Keratinocyte (primary cell): ENCODE data around the gene NAV3. TPM values are rescaled to one million over a fixed set of nuclear protein-coding genes. Genes with fewer than 3 reads are reported as not detected.

Experiments used
- DNase-seq: peaks from one replicate; pipeline ENCODE4 v3.0.0-alpha.2; 2011; ENCODE audit warnings: low read depth, missing footprints, low spot score
- FAIRE-seq: peaks from 2 replicates; lab custom pipeline; 2011; peaks lifted over from hg19 to GRCh38; lab: Jason Lieb, UNC
- H2AFZ ChIP-seq: 2 replicates; pipeline ENCODE4 v1.6.0; 2012; ENCODE audit warnings: low read length, control low read depth, inconsistent platforms; ENCODE audit not compliant: control insufficient read depth
- H3K27ac ChIP-seq: 2 replicates; pipeline ENCODE4 v1.5.1; 2011; ENCODE audit warnings: low read length; ENCODE audit not compliant: control insufficient read depth, insufficient read depth
- H3K27me3 ChIP-seq: 3 replicates; pipeline ENCODE4 v1.6.0; 2011; ENCODE audit warnings: low read length; ENCODE audit not compliant: control insufficient read depth, insufficient read depth; ENCODE audit errors: extremely low read depth
- H3K36me3 ChIP-seq, 2 experiments: 2 replicates in 1 of 2; 3 replicates in 1 of 2; pipeline ENCODE4 v1.5.1; 2011; ENCODE audit warnings: low read length in 2 of 2, mild to moderate bottlenecking in 1 of 2; ENCODE audit not compliant: control insufficient read depth in 2 of 2, insufficient read depth in 2 of 2; ENCODE audit errors: extremely low read depth in 1 of 2
- H3K4me1 ChIP-seq: 3 replicates; pipeline ENCODE4 v1.5.1; 2011; ENCODE audit warnings: low read length; ENCODE audit not compliant: control insufficient read depth, insufficient read depth; ENCODE audit errors: extremely low read depth
- H3K4me2 ChIP-seq: 3 replicates; pipeline ENCODE4 v1.6.0; 2011; ENCODE audit warnings: low read depth, low read length; ENCODE audit not compliant: control insufficient read depth, insufficient read depth; ENCODE audit errors: extremely low read depth
- H3K4me3 ChIP-seq, 3 experiments: fragments of 200-600 bp in 1 of 3; sonication (generic) in 1 of 3; 2 replicates in 2 of 3; 3 replicates in 1 of 3; pipeline ENCODE4 v1.5.1; 2011 to 2016; ENCODE audit warnings: low read length in 3 of 3, mild to moderate bottlenecking in 3 of 3, control low read depth in 2 of 3, inconsistent platforms in 1 of 3, low read depth in 1 of 3, mixed read lengths in 1 of 3, mixed run types in 1 of 3, moderate library complexity in 1 of 3; ENCODE audit not compliant: control insufficient read depth in 2 of 3, insufficient read depth in 2 of 3; ENCODE audit errors: extremely low read depth in 1 of 3
- H3K79me2 ChIP-seq: 2 replicates; pipeline ENCODE4 v1.6.0; 2012; ENCODE audit warnings: low read length; ENCODE audit not compliant: control insufficient read depth, insufficient read depth
- H3K9ac ChIP-seq: 3 replicates; pipeline ENCODE4 v1.6.0; 2011; ENCODE audit warnings: low read length; ENCODE audit not compliant: control insufficient read depth, insufficient read depth; ENCODE audit errors: extremely low read depth
- H3K9me1 ChIP-seq: 3 replicates; pipeline ENCODE4 v1.6.0; 2011; ENCODE audit warnings: low read length; ENCODE audit not compliant: control insufficient read depth, insufficient read depth; ENCODE audit errors: extremely low read depth
- H3K9me3 ChIP-seq: 2 replicates; pipeline ENCODE4 v1.5.1; 2012; ENCODE audit warnings: low read depth, low read length; ENCODE audit not compliant: control insufficient read depth
- H4K20me1 ChIP-seq: 3 replicates; pipeline ENCODE4 v1.6.0; 2011; ENCODE audit warnings: low read length; ENCODE audit not compliant: control insufficient read depth, insufficient read depth; ENCODE audit errors: extremely low read depth
- CTCF ChIP-seq, 3 experiments: IDR thresholded peaks in 1 of 3; conservative IDR thresholded peaks in 1 of 3; optimal IDR thresholded peaks in 1 of 3; 2 replicates in 2 of 3; 3 replicates in 1 of 3; pipeline versions ENCODE3 to v1.5.1; 2011; ENCODE audit warnings: low read length in 3 of 3, mild to moderate bottlenecking in 3 of 3, moderate library complexity in 2 of 3, control low read depth in 1 of 3, inconsistent platforms in 1 of 3; ENCODE audit not compliant: insufficient read depth in 2 of 3; ENCODE audit errors: extremely low read depth in 1 of 3
- EZH2 ChIP-seq: IDR thresholded peaks from one replicate; pipeline ENCODE4 v1.6.1; 2012; ENCODE audit warnings: inconsistent platforms, mild to moderate bottlenecking, low read length, moderate library complexity
- dilution Hi-C: fragments of 300-500 bp; cut with MboI; formaldehyde crosslinking; loops from one replicate; pipeline ENCODE4 v1.7.0; 2020; ENCODE audit warnings: low sequenced_read_pairs; ENCODE audit not compliant: extremely low pct_ligation_motif_present
- polyA plus RNA-seq, 5 experiments: library from polyadenylated mRNA; depleted of rRNA in 3 of 5; stranded (reverse) in 3 of 5; stranded (forward) in 1 of 5; unstranded in 1 of 5; fragments of >200 nt; gene quantifications; 1 replicate in 1 of 5; 2 replicates in 3 of 5; 3 replicates in 1 of 5; pipeline versions ENCODE4 v1.2.1 to v1.2.3, GENCODE V29; 2011 to 2012; ENCODE audit warnings: missing spikeins in 2 of 5, low read depth in 1 of 5, low replicate concordance in 1 of 5

NAV3 gene
- polyA plus RNA-seq, 1 donor (not counting 4 experiments of a cell fraction or from before 2014, with no cell fraction given) = 22.6 TPM

DNA sequence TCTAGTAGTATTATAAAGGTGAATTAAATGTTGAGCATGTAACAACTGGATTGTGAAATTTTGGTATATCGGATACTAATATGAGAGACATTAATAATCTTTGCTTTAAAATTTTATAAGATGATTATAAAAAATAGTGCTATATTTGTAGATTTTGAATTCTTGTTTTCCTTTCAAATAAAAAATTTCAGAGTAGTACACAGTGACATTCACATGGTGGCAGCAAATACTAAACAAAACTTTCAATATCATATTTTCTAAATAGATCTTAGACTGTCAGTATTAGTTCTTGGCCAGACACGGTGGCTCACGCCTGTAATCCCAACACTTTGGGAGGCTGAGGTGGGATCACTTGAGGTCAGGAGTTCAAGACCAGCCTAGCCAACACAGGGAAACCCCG, 166.0 kb downstream of the NAV3 start:
- H3K79me2 ChIP-seq = no peaks in the 10 kb centered on the region
- H3K27me3 ChIP-seq = no peaks in the 10 kb centered on the region
- no peaks in the 10 kb centered on the region for H4K20me1 ChIP-seq
- H3K9ac ChIP-seq = no peak overlapping the region
- DNase-seq = no peak
- H2AFZ ChIP-seq = no peak overlapping the region
- H3K36me3 ChIP-seq = peaks cover 0 to 2% of the 10 kb centered on the region in 2 experiments
- H3K9me1 ChIP-seq = no peaks in the 10 kb centered on the region
- no peak for TF ChIP-seq EZH2
- no peak for TF ChIP-seq CTCF (optimal IDR thresholded peaks at IDR 0.05 in 1 of 3, IDR thresholded peaks at IDR 0.05 in 1 of 3, conservative IDR thresholded peaks at IDR 0.05 in 1 of 3; ENCODE audit: extremely low read depth in 1 of 3, insufficient read depth in 2 of 3, low read length in 3 of 3)
- no peak overlapping the region for H3K27ac ChIP-seq
- H3K4me2 ChIP-seq = no peak overlapping the region
- H3K4me1 ChIP-seq = peaks cover 10% of the 10 kb centered on the region
- no peaks in the 10 kb centered on the region for H3K9me3 ChIP-seq
- dilution Hi-C loops = no loop called here
- H3K4me3 ChIP-seq = no peak overlapping the region
- FAIRE-seq = no peak

DNA sequence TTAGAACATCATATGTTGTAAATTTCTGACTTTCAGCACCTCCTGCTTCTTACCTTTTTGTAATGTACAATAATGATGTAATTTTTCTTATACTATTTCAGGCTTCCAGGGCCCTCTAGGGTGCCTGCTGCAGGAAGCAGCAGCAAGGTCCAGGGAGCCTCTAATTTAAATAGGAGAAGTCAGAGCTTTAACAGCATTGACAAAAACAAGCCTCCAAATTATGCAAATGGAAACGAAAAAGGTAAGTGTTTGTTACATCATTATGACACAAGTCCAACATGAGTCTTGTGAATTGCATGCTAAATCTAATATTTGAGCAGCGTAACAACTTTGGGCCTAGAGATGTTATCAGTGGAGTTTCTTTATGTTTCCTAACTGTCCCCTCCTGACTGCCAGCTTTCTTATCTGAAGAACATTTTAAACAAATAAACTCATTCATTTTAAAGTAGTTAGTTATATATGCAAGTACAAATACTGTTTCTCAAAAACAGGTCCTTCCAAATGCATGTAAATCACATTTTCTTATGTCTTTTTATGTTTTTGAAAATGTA, 167.6 kb downstream of the NAV3 start:
- no peak overlapping the region for H2AFZ ChIP-seq
- H3K9me3 ChIP-seq = no peaks in the 10 kb centered on the region
- H3K9ac ChIP-seq = no peak overlapping the region
- no peaks in the 10 kb centered on the region for H3K79me2 ChIP-seq
- no peak overlapping the region for H3K27ac ChIP-seq
- FAIRE-seq (no peak), DNase-seq (no peak)
- no peaks in the 10 kb centered on the region for H3K27me3 ChIP-seq
- dilution Hi-C loops = no loop called here
- H4K20me1 ChIP-seq = no peaks in the 10 kb centered on the region
- H3K4me3 ChIP-seq = no peak overlapping the region
- H3K36me3 ChIP-seq = peaks cover 0 to 2% of the 10 kb centered on the region in 2 experiments
- no peaks in the 10 kb centered on the region for H3K9me1 ChIP-seq
- peaks cover 10% of the 10 kb centered on the region for H3K4me1 ChIP-seq
- TF ChIP-seq EZH2 (no peak), CTCF (optimal IDR thresholded peaks at IDR 0.05 in 1 of 3, IDR thresholded peaks at IDR 0.05 in 1 of 3, conservative IDR thresholded peaks at IDR 0.05 in 1 of 3; ENCODE audit: extremely low read depth in 1 of 3, insufficient read depth in 2 of 3, low read length in 3 of 3) (no peak)
- no peak overlapping the region for H3K4me2 ChIP-seq
